ENCODE results near the gene SEMA5A. TPM values are rescaled to one million over a fixed set of nuclear protein-coding genes. Genes with fewer than 3 reads are reported as not detected.

Gene SEMA5A
- total RNA-seq, 1 experiment from 2014 or later, result 15.9 TPM

Other genes with a start within 250 kb of the SEMA5A start
- not detected in 2 replicates for gene TAS2R1, start 84.3 kb upstream of the SEMA5A start, total RNA-seq (2014; rRNA removed; shearing (Covaris generic))